Measurements from ENCODE around the gene CASP10.

CASP10 gene

GRCh38 chr2:201261471-201261870 lies 78.5 kb downstream of the CASP10 start:
- DNase-seq: peak; percentile 68 to 73

DNA sequence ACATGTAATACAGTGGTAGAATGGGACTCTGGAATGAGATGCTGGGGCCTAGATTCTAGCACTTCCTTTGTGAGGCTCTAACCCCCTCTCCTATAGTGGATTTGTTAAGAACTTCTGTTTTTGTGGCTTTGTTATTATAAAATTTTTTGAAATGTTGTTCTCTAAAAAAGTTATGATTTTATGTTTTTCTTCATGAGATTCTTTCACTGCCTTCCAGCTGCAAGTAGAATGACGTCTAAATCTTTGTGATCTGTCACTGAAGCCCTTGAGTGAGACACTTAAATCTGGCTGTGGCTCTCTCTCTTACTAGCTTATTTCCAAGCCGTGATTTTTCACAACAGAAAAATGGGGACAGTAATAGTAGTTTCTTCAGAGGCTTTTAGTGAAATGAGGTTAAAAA lies 79.0 kb downstream of the CASP10 start:
- peak in 1 of 2 donors; percentile 55 for DNase-seq

DNA sequence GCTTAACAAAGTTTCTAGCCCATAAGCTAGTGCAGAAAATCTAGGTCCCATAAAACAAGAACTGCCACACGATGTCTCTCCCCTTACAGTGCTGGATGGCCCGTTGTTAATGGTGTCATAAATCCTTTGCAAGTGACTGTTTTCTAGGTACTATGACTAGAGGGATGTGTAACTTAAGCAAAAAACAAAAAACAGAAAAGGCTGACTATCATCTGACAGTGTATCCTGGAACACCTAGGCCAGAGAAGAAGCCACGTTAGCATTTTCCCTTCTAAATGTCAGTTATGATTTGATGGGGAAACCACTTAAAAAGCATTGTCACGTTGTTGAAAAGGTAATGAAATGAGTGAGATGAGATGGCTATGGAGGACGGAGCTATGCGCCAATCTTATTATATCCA lies 79.8 kb downstream of the CASP10 start:
- peak in 1 of 2 donors; percentile 47 for DNase-seq

DNA sequence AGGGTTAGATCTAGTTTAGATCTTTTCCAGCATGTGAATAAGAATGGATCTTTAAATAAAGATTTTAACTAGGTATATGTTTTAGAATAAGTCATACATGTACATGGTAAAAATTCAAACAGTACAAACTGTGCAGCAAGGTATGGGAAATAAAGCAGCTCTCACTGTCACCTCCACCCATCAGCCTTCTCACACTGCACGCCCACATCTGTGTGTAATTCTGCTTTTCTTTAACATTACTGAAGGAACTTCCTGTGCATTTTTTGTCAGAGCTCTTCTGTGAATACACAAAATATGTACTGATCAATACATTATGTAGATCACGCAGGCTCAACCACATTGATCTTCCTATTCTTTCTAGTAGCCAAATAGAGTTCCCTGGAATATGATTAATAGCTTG lies 80.8 kb downstream of the CASP10 start:
- DNase-seq: peak in 1 of 2 donors; percentile 50

- no peak for DNase-seq
These were observed 81.7 kb downstream of the CASP10 start for GRCh38 chr2:201264472-201265173.

DNA sequence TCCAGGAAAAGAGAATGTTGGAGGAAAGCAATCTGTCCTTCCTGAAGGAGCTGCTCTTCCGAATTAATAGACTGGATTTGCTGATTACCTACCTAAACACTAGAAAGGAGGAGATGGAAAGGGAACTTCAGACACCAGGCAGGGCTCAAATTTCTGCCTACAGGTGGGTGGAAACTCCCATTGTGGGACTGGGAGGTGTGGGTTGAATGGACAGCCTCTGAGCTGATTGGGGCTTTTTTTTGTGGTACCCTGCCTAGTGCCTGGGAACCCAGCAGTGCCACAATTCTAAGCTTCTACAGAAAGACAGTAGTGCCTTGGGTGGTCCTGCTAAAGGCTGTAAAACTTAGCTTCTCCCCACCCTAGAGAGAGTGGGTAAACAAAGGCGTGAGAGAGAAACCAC lies 83.7 kb downstream of the CASP10 start:
- DNase-seq: no peak

DNA sequence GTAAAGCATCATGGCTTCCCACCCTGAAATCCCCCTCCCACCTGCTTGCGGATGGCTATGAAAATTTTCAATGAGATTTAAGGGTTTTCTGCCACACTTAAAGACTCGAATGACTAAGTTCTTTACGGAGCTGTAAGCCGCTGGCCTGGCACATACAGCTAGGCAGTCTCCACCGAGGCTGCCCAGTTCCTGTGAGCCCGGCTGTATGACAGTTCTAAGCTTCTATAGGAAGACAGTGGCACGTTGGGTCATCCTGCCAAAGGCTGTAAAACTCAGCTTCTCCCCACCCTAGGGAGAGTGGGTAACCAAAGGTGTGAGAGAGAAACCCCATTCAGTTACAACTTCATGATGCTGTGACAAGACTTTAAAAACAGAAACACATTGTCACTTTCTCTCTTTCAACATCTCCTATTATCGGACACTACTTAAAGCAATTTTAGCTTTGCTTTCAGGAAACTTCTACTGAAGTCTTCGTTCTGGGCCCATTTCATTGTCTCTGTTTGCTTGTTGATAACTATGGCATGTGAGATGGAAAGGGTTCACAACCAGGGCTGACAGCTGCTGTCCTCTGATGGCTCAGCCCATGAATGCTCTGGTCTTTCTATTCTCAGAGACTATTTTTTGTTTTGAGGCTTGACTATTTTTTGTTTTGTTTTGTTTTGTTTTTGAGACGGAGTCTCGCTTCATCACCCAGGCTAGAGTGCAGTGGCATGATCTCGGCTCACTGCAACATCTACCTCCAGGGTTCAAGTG lies 84.5 kb downstream of the CASP10 start:
- DNase-seq: no peak

GRCh38 chr2:201269764-201270163 lies 86.8 kb downstream of the CASP10 start:
- DNase-seq: no peak

GRCh38 chr2:201270293-201271001 lies 87.5 kb downstream of the CASP10 start:
- DNase-seq: no peak

DNA sequence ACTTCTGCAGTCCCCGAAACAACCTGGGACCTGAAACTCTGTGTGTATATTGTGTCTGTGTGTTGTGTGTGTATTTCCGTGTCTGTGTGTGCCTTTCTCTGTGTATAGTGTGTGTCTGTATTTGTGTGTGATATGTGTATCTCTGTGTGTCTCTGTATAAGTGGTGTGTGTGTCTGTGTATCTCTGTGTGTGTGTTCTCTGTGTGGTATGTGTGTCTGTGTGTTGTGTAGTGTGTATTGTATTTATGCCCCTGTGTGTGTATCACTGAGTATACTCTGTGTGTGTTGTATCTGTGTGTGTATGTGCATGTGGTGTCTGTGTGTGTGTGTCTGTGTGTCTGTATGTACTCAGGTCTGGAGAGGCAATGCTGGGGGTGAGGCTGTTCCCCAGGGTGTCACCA lies 89.0 kb downstream of the CASP10 start:
- no peak for DNase-seq

DNA sequence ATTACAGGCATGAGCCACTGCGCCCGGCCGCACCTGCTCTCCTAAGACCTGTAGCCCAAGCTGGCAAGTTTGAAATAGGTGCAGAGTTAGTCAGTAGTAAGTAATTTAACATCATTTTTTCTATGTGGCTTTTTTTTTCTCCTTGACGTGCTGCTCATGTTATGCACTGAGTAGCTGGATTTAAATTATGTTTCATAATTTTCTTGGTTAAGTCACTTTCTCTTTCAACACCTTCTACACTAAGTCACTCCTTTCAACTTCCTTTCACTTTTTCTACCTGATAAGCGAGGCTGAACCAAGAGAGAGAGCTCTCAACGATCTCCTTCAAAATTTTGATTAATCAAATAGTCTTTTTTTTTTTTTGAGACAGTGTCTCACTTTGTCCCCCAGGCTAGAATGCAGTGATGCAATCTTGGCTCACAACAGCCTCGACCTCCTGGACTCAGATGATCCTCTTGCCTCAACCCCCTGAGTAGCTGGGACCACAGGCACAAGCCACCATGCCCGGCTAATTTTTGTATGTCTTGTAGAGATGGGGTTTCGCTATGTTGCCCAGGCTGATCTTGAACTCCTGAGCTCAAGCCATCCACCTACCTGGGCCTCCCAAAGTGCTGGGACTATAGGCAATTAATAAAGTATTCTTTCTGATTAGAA lies 90.5 kb downstream of the CASP10 start:
- peak in 1 of 2 donors; percentile 48 for DNase-seq

GRCh38 chr2:201275069-201275468 lies 92.1 kb downstream of the CASP10 start:
- DNase-seq: no peak

- DNase-seq: no peak
These were observed 93.0 kb downstream of the CASP10 start for GRCh38 chr2:201275990-201276389.

DNA sequence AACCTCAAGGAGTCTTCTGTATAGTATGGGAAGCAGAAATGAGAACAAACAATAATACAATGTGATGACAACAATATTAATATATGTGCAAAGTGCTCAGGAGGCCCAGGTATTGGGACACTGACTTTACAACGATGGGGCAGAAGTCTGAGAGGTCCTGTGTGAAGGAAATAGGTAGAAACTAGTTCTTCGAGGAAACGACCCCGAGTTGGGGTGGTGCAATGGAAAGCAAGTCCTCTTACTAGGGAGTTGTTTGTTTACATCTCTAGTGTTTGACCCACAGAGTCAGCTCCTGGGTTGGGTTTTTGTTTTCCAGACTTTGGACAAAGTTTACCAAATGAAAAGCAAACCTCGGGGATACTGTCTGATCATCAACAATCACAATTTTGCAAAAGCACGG lies 93.6 kb downstream of the CASP10 start:
- DNase-seq: no peak
